ENCODE results near the gene OOSP1. TPM values are rescaled to one million over a fixed set of nuclear protein-coding genes. Genes with fewer than 3 reads are reported as not detected.

OOSP1 gene
- polyA plus RNA-seq, 3 donors: not detected

DNA sequence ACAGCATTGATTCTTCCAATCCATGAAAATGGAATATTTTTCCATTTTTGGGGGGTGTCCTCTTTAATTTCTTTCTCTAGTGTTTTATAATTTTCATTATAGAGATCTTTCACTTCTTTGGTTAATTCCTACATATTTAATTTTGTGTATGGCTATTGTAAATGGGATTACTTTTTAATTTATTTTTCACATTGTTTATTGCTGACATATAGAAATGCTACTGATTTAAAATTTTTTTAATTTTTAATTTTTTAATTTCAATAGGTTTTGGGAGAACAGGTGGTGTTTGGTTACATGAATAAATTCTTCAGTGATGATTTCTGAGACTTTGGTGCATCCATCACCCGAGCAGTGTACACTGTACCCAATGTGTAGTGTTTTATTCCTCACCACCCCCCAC is 52.2 kb downstream of the OOSP1 start:
- intact Hi-C loops (cut with micrococcal nuclease): no loop called here
- no peak overlapping the region for H2AFZ ChIP-seq (ENCODE audit: insufficient read depth, low read depth, low read length, poor library complexity, severe bottlenecking)
- H3K9ac ChIP-seq (ENCODE audit: insufficient read depth, low read length, poor library complexity, severe bottlenecking): no peak overlapping the region
- H3K79me2 ChIP-seq (ENCODE audit: insufficient read depth, low read length): no peaks in the 10 kb centered on the region
- Mint-ChIP-seq H3K4me3 (no peak overlapping the region), H3K27me3 (ENCODE audit: low read depth in 3 of 3) (peaks cover 0 to 2% (median 0%) of the 10 kb centered on the region in 3 donors), H3K27ac (no peak overlapping the region), H3K9me3 (peaks cover 20 to 33% (median 29%) of the 10 kb centered on the region in 7 donors), H3K36me3 (no peaks in the 10 kb centered on the region), H3K4me1 (no peaks in the 10 kb centered on the region)
- H3K4me1 ChIP-seq (ENCODE audit: control insufficient read depth in 1 of 2, insufficient read depth in 2 of 2, low read length in 2 of 2): no peaks in the 10 kb centered on the region
- H3K27me3 ChIP-seq (ENCODE audit: control insufficient read depth in 2 of 2, insufficient read depth in 2 of 2, low read length in 2 of 2): no peaks in the 10 kb centered on the region
- no CpG with 5 or more reads among the region's 1 CpG for WGBS (ENCODE audit: insufficient coverage)
- no peak overlapping the region for H3K4me3 ChIP-seq (replicated peaks in 1 of 3; ENCODE audit: low read depth in 2 of 3, low read length in 3 of 3)
- H3K4me2 ChIP-seq (replicated peaks; ENCODE audit: extremely low read depth, low read length, poor library complexity, severe bottlenecking): no peak overlapping the region
- H3K9me3 ChIP-seq (replicated peaks in 1 of 2; ENCODE audit: control insufficient read depth in 1 of 2, insufficient read depth in 1 of 2, low read length in 2 of 2): peaks cover 8 to 11% of the 10 kb centered on the region in 2 donors
- H3K36me3 ChIP-seq (replicated peaks in 1 of 2; ENCODE audit: control insufficient read depth in 1 of 2, insufficient read depth in 2 of 2, low read length in 2 of 2): no peaks in the 10 kb centered on the region
- no peaks in the 10 kb centered on the region for H4K20me1 ChIP-seq (ENCODE audit: insufficient read depth, low read length)
- no peak for DNase-seq
- H3K27ac ChIP-seq (ENCODE audit: low read depth in 1 of 2, low read length in 2 of 2): no peak overlapping the region
- TF ChIP-seq, protein P1, sequence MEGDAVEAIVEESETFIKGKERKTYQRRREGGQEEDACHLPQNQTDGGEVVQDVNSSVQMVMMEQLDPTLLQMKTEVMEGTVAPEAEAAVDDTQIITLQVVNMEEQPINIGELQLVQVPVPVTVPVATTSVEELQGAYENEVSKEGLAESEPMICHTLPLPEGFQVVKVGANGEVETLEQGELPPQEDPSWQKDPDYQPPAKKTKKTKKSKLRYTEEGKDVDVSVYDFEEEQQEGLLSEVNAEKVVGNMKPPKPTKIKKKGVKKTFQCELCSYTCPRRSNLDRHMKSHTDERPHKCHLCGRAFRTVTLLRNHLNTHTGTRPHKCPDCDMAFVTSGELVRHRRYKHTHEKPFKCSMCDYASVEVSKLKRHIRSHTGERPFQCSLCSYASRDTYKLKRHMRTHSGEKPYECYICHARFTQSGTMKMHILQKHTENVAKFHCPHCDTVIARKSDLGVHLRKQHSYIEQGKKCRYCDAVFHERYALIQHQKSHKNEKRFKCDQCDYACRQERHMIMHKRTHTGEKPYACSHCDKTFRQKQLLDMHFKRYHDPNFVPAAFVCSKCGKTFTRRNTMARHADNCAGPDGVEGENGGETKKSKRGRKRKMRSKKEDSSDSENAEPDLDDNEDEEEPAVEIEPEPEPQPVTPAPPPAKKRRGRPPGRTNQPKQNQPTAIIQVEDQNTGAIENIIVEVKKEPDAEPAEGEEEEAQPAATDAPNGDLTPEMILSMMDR (IDR thresholded peaks at IDR 0.05): no peak

DNA sequence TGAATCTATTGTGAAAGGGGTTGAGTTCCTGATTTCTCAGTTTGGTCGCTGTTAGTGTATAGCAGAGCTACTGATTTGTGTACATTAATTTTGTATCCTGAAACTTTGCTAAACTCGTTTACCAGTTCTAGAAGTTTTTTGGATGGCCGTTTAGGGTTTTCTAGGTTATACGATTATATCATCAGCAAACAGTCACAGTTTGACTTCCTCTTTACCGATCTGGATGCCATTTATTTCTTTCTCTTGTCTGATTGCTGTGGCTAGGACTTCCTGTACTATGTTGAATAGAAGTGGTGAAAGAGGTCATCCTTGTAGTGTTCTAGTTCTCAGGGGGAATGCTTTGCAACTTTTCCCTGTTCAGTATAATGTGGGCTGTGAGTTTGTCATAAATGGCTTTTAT is 54.2 kb downstream of the OOSP1 start:
- TF ChIP-seq, protein P1 (IDR thresholded peaks at IDR 0.05): no peak
- no peak overlapping the region for H2AFZ ChIP-seq (ENCODE audit: insufficient read depth, low read depth, low read length, poor library complexity, severe bottlenecking)
- no peak overlapping the region for H3K4me2 ChIP-seq (replicated peaks; ENCODE audit: extremely low read depth, low read length, poor library complexity, severe bottlenecking)
- no peaks in the 10 kb centered on the region for H3K36me3 ChIP-seq (replicated peaks in 1 of 2; ENCODE audit: control insufficient read depth in 1 of 2, insufficient read depth in 2 of 2, low read length in 2 of 2)
- peaks cover 8 to 11% of the 10 kb centered on the region in 2 donors for H3K9me3 ChIP-seq (replicated peaks in 1 of 2; ENCODE audit: control insufficient read depth in 1 of 2, insufficient read depth in 1 of 2, low read length in 2 of 2)
- H3K4me1 ChIP-seq (ENCODE audit: control insufficient read depth in 1 of 2, insufficient read depth in 2 of 2, low read length in 2 of 2): no peaks in the 10 kb centered on the region
- no peaks in the 10 kb centered on the region for H3K36me3 Mint-ChIP-seq
- no peaks in the 10 kb centered on the region for H4K20me1 ChIP-seq (ENCODE audit: insufficient read depth, low read length)
- no CpG with 5 or more reads among the region's 5 CpGs for WGBS (ENCODE audit: insufficient coverage)
- H3K9ac ChIP-seq (ENCODE audit: insufficient read depth, low read length, poor library complexity, severe bottlenecking): no peak overlapping the region
- H3K27me3 Mint-ChIP-seq (ENCODE audit: low read depth in 3 of 3): peaks cover 0 to 2% (median 0%) of the 10 kb centered on the region in 3 donors
- no peak overlapping the region for H3K27ac ChIP-seq (ENCODE audit: low read depth in 1 of 2, low read length in 2 of 2)
- H3K4me1 Mint-ChIP-seq: no peaks in the 10 kb centered on the region
- H3K4me3 ChIP-seq (replicated peaks in 1 of 3; ENCODE audit: low read depth in 2 of 3, low read length in 3 of 3): no peak overlapping the region
- H3K27me3 ChIP-seq (ENCODE audit: control insufficient read depth in 2 of 2, insufficient read depth in 2 of 2, low read length in 2 of 2): no peaks in the 10 kb centered on the region
- intact Hi-C loops (cut with micrococcal nuclease): no loop called here
- peaks cover 20 to 33% (median 27%) of the 10 kb centered on the region in 7 donors for H3K9me3 Mint-ChIP-seq
- DNase-seq: no peak
- H3K79me2 ChIP-seq (ENCODE audit: insufficient read depth, low read length): no peaks in the 10 kb centered on the region
- H3K27ac Mint-ChIP-seq: no peak overlapping the region
- H3K4me3 Mint-ChIP-seq: no peak overlapping the region

All from CD14-positive monocyte (primary cell).